Anterior cingulate cortex (tissue), 58 donors: ENCODE results near the gene PDE4DIP.
"Not testable (repeated sequence)": the region's sequence is repeated elsewhere in the genome, so short reads cannot be mapped to it uniquely, and the experiment has no call there.

ENCODE experiments used
- DNase-seq, 58 donors: peaks; one replicate each; lab custom pipeline; 2025; lab: John Stamatoyannopoulos, UW

Gene PDE4DIP

DNA sequence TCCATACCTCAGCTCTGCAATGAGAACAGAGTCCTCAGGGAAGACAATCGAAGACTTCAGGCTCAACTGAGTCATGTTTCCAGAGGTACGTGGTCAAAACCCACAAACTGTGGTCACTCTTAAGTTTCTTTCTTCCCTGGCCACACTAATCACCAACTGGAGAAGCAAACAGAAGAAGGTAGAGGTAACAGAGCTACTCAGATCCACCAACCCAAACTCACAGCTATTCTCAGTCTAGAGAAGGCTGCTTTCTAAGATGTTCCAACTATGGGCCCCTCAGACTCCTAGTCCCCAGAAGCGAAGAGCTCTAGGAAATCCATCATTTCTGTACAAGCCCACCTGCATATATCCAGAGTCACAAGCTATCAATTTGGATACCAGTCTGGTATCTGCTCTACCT lies 174.3 kb downstream of the PDE4DIP start:
- not testable (repeated sequence) for DNase-seq

- not testable (repeated sequence) for DNase-seq
Observed at GRCh38 chr1:149024327-149024726, 180.1 kb downstream of the PDE4DIP start.

DNA sequence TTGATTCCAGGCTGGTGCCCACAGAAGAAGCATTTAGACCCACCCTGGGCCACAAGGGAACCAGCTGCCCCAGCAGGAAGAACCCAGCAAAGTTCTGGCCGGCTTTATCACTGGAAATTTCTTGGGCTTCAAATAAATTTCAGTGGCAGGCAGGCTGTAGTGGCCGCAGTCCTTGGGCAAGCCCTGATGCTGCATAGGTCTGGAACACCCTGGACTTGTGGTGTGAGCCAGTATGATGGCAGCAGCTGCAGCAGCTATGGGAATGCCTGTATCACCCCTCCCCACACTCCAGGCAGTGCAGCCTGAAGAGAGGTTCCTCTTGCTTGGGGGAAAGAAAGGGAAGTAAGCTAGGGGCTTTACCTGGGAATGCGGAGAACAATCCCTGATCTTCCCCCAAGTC lies 189.7 kb downstream of the PDE4DIP start:
- not testable (repeated sequence) for DNase-seq

DNA sequence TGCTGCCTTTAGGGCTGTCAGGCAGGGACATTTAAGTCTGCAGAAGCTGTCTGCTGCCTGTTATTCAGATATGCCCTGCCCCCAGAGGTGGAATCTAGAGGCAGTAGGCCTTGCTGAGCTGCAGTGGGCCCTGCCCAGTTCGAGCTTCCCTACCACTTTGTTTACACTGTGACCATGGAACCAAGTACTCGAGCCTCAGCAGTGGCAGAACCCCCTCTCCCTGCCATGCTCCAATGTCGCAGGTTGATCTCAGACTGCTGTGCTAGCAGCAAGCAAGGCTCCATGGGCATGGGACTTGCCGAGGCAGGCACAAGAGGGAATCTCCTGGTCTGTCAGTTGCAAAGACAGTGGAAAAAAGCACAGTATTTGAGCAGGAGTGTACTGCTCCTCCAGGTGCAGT lies 198.8 kb downstream of the PDE4DIP start:
- not testable (repeated sequence) for DNase-seq

GRCh38 chr1:149064611-149065010 lies 220.4 kb downstream of the PDE4DIP start:
- not testable (repeated sequence) for DNase-seq

- not testable (repeated sequence) for DNase-seq
Observed at GRCh38 chr1:149075505-149076127, 231.4 kb downstream of the PDE4DIP start.
